IPS-15b (cell line): ENCODE data around the gene RCAN1.

ENCODE experiments used
- H3K27me3 ChIP-seq: one replicate; pipeline ENCODE4 v1.6.1; 2013; ENCODE audit warnings: low read length; ENCODE audit not compliant: control insufficient read depth, insufficient read depth
- H3K36me3 ChIP-seq: one replicate; pipeline ENCODE4 v1.6.1; 2013; ENCODE audit warnings: low read length; ENCODE audit not compliant: control insufficient read depth, insufficient read depth
- H3K4me1 ChIP-seq: one replicate; pipeline ENCODE4 v1.6.1; 2013; ENCODE audit warnings: mild to moderate bottlenecking, low read length; ENCODE audit not compliant: control insufficient read depth, insufficient read depth
- H3K4me3 ChIP-seq: one replicate; pipeline ENCODE4 v1.5.1; 2013; ENCODE audit warnings: low read depth, low read length
- H3K9ac ChIP-seq: one replicate; pipeline ENCODE4 v1.6.1; 2013; ENCODE audit warnings: low read depth, mild to moderate bottlenecking, low read length
- H3K9me3 ChIP-seq: one replicate; pipeline ENCODE4 v1.6.1; 2013; ENCODE audit warnings: mild to moderate bottlenecking, low read length; ENCODE audit not compliant: control insufficient read depth, insufficient read depth

The RCAN1 gene

DNA sequence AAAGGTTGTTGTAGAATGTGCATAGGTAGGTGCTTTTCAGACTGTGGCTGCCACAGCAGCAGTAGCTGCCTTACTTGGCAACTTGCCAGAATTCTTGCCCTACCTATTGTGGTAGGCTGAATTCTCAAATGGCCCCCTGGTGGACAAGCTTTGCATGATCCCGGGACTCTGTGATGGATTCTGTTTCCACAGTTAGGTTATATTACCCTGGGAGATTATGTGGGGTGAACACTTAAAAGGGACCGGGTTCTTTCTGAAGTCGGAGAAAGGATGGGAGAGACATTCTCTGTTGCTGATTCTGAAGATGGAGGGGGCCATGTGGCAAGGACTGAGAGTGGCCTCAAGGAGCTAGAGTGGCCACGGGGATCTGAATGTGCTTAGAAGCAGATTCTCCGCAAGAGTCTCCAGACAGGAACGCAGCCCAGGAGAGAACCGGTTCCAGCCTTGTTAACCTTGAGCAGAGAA lies 70.8 kb downstream of the RCAN1 start:
- Histone ChIP-seq H3K4me1 (peaks cover 8% of the 10 kb centered on the region), H3K27me3 (no peaks in the 10 kb centered on the region), H3K9me3 (no peaks in the 10 kb centered on the region), H3K9ac (no peak overlapping the region), H3K36me3 (no peaks in the 10 kb centered on the region), H3K4me3 (no peak overlapping the region)

- Histone ChIP-seq H3K36me3 (no peaks in the 10 kb centered on the region), H3K9me3 (no peaks in the 10 kb centered on the region), H3K9ac (no peak overlapping the region), H3K27me3 (no peaks in the 10 kb centered on the region), H3K4me3 (no peak overlapping the region), H3K4me1 (peaks cover 8% of the 10 kb centered on the region)
Observed at GRCh38 chr21:34543017-34543416, 71.9 kb downstream of the RCAN1 start.

DNA sequence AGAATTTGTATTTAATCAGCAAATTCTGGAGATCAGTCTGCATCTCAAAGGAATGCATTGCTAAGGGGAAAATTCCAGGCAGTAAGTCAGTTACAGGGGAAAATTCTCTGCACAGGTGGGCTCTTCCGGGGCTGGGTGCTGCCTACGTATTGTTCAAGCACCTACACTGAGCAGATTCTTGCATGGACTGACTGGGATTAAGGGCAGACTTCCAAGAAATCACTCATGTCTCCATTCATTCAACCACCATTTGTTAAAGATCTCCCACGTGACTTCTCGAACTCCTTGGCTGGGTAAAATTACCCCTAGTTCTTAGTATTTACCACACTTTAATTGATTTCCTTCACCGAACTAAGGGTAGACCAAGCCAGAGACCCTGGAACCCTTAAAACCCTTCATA lies 74.7 kb downstream of the RCAN1 start:
- H3K36me3 ChIP-seq = no peaks in the 10 kb centered on the region
- H3K4me3 ChIP-seq = no peak overlapping the region
- H3K9me3 ChIP-seq = no peaks in the 10 kb centered on the region
- H3K9ac ChIP-seq = no peak overlapping the region
- no peaks in the 10 kb centered on the region for H3K27me3 ChIP-seq
- H3K4me1 ChIP-seq = peaks cover 2% of the 10 kb centered on the region

- Histone ChIP-seq H3K9ac (no peak overlapping the region), H3K4me3 (no peak overlapping the region), H3K36me3 (no peaks in the 10 kb centered on the region), H3K9me3 (no peaks in the 10 kb centered on the region), H3K27me3 (no peaks in the 10 kb centered on the region), H3K4me1 (no peaks in the 10 kb centered on the region)
Observed at GRCh38 chr21:34537838-34538237, 77.1 kb downstream of the RCAN1 start.

- H3K4me3 ChIP-seq = no peak overlapping the region
- H3K27me3 ChIP-seq = no peaks in the 10 kb centered on the region
- H3K9me3 ChIP-seq = no peaks in the 10 kb centered on the region
- no peak overlapping the region for H3K9ac ChIP-seq
- H3K36me3 ChIP-seq = no peaks in the 10 kb centered on the region
- H3K4me1 ChIP-seq = no peaks in the 10 kb centered on the region
Observed at GRCh38 chr21:34536820-34537219, 78.1 kb downstream of the RCAN1 start.

- H3K36me3 ChIP-seq = no peaks in the 10 kb centered on the region
- H3K9ac ChIP-seq = no peak overlapping the region
- no peaks in the 10 kb centered on the region for H3K4me1 ChIP-seq
Observed at GRCh38 chr21:34536311-34536710, 78.6 kb downstream of the RCAN1 start.

GRCh38 chr21:34535886-34536285 lies 79.0 kb downstream of the RCAN1 start:
- no peak overlapping the region for H3K4me3 ChIP-seq
- H3K4me1 ChIP-seq = no peaks in the 10 kb centered on the region
- H3K9ac ChIP-seq = no peak overlapping the region
- no peaks in the 10 kb centered on the region for H3K36me3 ChIP-seq
- no peaks in the 10 kb centered on the region for H3K9me3 ChIP-seq
- H3K27me3 ChIP-seq = no peaks in the 10 kb centered on the region

More at GRCh38 chr21:34536311-34536710, 78.6 kb downstream of the RCAN1 start:
- no peak overlapping the region for H3K4me3 ChIP-seq
- no peaks in the 10 kb centered on the region for H3K9me3 ChIP-seq
- no peaks in the 10 kb centered on the region for H3K27me3 ChIP-seq

DNA sequence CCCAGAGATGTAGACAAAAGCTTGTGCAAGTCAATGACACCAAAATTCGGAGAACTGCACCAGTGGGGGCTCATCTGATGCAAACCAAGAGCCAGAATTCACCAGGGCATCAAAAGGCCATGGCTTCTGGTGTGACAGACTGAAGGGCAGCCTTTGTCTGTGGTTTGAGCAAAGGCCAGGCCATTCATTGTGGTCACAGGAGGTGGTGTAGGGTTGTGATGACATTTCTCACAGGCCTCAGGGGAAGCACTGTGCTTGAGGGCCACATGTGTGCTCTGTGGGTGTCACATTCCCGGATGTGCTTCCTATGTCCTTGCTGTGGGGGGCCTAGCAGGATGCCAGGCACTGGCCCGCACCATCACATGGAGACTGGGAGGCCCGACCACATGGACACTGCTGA lies 80.4 kb downstream of the RCAN1 start:
- Histone ChIP-seq H3K27me3 (no peaks in the 10 kb centered on the region), H3K4me1 (no peaks in the 10 kb centered on the region), H3K9me3 (no peaks in the 10 kb centered on the region), H3K4me3 (no peak overlapping the region), H3K36me3 (no peaks in the 10 kb centered on the region), H3K9ac (no peak overlapping the region)

- no peaks in the 10 kb centered on the region for H3K36me3 ChIP-seq
- no peak overlapping the region for H3K4me3 ChIP-seq
- H3K9ac ChIP-seq = no peak overlapping the region
- H3K9me3 ChIP-seq = no peaks in the 10 kb centered on the region
- no peaks in the 10 kb centered on the region for H3K27me3 ChIP-seq
- H3K4me1 ChIP-seq = no peaks in the 10 kb centered on the region
Observed at GRCh38 chr21:34533938-34534337, 81.0 kb downstream of the RCAN1 start.

DNA sequence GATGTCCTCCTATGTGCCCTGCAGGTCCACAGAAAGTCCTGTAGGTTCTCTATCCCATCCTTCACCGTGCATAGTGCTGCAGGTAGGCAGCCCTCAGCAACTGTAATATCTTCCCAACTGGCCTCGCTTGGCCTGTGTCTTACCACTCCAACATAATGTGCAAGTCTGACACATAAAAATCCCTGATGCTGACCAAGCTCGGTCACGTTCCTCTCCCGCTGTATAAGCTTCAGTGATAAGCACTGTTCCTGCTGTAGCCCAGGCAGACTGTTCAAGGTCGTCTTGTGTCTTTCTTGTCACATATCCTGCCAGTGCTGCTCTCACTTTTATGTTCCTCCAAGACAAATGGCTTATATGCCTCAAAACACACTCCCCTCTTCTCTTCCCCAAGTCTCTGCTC lies 83.5 kb downstream of the RCAN1 start:
- Histone ChIP-seq H3K4me1 (peaks cover 9% of the 10 kb centered on the region), H3K36me3 (no peaks in the 10 kb centered on the region), H3K4me3 (no peak overlapping the region), H3K9me3 (no peaks in the 10 kb centered on the region), H3K9ac (no peak overlapping the region), H3K27me3 (no peaks in the 10 kb centered on the region)

GRCh38 chr21:34530261-34530660 lies 84.7 kb downstream of the RCAN1 start:
- H3K4me1 ChIP-seq = peaks cover 15% of the 10 kb centered on the region
- H3K27me3 ChIP-seq = peaks cover 4% of the 10 kb centered on the region
- no peaks in the 10 kb centered on the region for H3K36me3 ChIP-seq
- H3K9me3 ChIP-seq = no peaks in the 10 kb centered on the region
- H3K9ac ChIP-seq = no peak overlapping the region
- no peak overlapping the region for H3K4me3 ChIP-seq

GRCh38 chr21:34528131-34528561 lies 86.8 kb downstream of the RCAN1 start:
- Histone ChIP-seq H3K27me3 (peaks cover 6% of the 10 kb centered on the region), H3K36me3 (no peaks in the 10 kb centered on the region), H3K4me1 (peaks cover 24% of the 10 kb centered on the region), H3K9ac (no peak overlapping the region), H3K9me3 (no peaks in the 10 kb centered on the region), H3K4me3 (no peak overlapping the region)
